Liver (tissue), 9 donors: ENCODE results near the gene SCUBE1. TPM values are rescaled to one million over a fixed set of nuclear protein-coding genes. Genes with fewer than 3 reads are reported as not detected.

Source experiments
- DNase-seq: peaks from one replicate; pipeline ENCODE4 v3.0.0-alpha.2; 2017; ENCODE audit warnings: low spot score
- H3K27ac ChIP-seq, 2 donors: one replicate each; pipeline ENCODE4 v1.7.0; 2013; ENCODE audit warnings: inconsistent platforms in 2 of 2, low read length in 2 of 2, control low read depth in 1 of 2, low read depth in 1 of 2, mild to moderate bottlenecking in 1 of 2
- H3K27me3 ChIP-seq, 4 donors: one replicate each; pipeline versions ENCODE4 v1.6.1 to v1.7.0; 2013; ENCODE audit warnings: low read length in 3 of 4, inconsistent platforms in 1 of 4, mild to moderate bottlenecking in 1 of 4, moderate library complexity in 1 of 4; ENCODE audit not compliant: control insufficient read depth in 4 of 4, insufficient read depth in 4 of 4
- H3K36me3 ChIP-seq, 4 donors: one replicate each; pipeline versions ENCODE4 v1.6.1 to v1.7.0; 2013; ENCODE audit warnings: low read length in 3 of 4, mild to moderate bottlenecking in 3 of 4, low read depth in 1 of 4, moderate library complexity in 1 of 4; ENCODE audit not compliant: control insufficient read depth in 4 of 4, insufficient read depth in 3 of 4
- H3K4me1 ChIP-seq, 4 donors: one replicate each; pipeline versions ENCODE4 v1.6.1 to v1.7.0; 2013; ENCODE audit warnings: low read length in 3 of 4, mild to moderate bottlenecking in 3 of 4, moderate library complexity in 1 of 4; ENCODE audit not compliant: control insufficient read depth in 4 of 4, insufficient read depth in 4 of 4
- H3K4me3 ChIP-seq, 3 donors: one replicate each; pipeline versions ENCODE4 v1.6.1 to v1.7.0; 2013; ENCODE audit warnings: low read length in 3 of 3, control low read depth in 1 of 3, low read depth in 1 of 3, mild to moderate bottlenecking in 1 of 3
- H3K9ac ChIP-seq, 2 donors: one replicate each; pipeline ENCODE4 v1.7.0; 2013; ENCODE audit warnings: low read length in 2 of 2, mild to moderate bottlenecking in 2 of 2, moderate library complexity in 2 of 2, control low read depth in 1 of 2, low read depth in 1 of 2
- H3K9me3 ChIP-seq, 4 donors: one replicate each; pipeline versions ENCODE4 v1.6.1 to v1.7.0; 2013; ENCODE audit warnings: low read length in 3 of 4; ENCODE audit not compliant: control insufficient read depth in 4 of 4
- ATF3 ChIP-seq: IDR thresholded peaks from 2 replicates; pipeline ENCODE4 v1.6.1; 2016; ENCODE audit warnings: antibody characterized with exemption
- CTCF ChIP-seq: fragments of 150-350 bp; IDR thresholded peaks from 2 replicates; pipeline ENCODE4 v1.5.1; 2017; ENCODE audit warnings: improper control_type of control experiment, low read depth, low read length; ENCODE audit not compliant: missing input control
- EGR1 ChIP-seq, 2 donors: IDR thresholded peaks; 2 replicates each; pipeline ENCODE4 v1.6.1; 2016 to 2018; ENCODE audit warnings: antibody characterized with exemption in 2 of 2, low read depth in 2 of 2
- FOXA1 ChIP-seq: IDR thresholded peaks from 2 replicates; pipeline ENCODE4 v1.6.1; 2016; ENCODE audit warnings: antibody characterized with exemption
- FOXA2 ChIP-seq: IDR thresholded peaks from 2 replicates; pipeline ENCODE4 v1.6.1; 2016; ENCODE audit warnings: antibody characterized with exemption
- GABPA ChIP-seq, 2 donors: IDR thresholded peaks in 1 of 2; conservative IDR thresholded peaks in 1 of 2; 2 replicates each; pipeline ENCODE4 v1.6.1; 2016; ENCODE audit warnings: antibody characterized with exemption in 2 of 2, mild to moderate bottlenecking in 1 of 2, moderate library complexity in 1 of 2
- HNF4A ChIP-seq, 2 donors: conservative IDR thresholded peaks; 2 replicates each; pipeline ENCODE4 v1.6.1; 2016; ENCODE audit warnings: antibody characterized with exemption in 2 of 2, mild to moderate bottlenecking in 2 of 2
- HNF4G ChIP-seq: IDR thresholded peaks from 2 replicates; pipeline ENCODE4 v1.6.1; 2016; ENCODE audit warnings: antibody characterized with exemption
- MAX ChIP-seq: IDR thresholded peaks from 2 replicates; pipeline ENCODE4 v1.6.1; 2016; ENCODE audit warnings: antibody characterized with exemption
- NR2F2 ChIP-seq: IDR thresholded peaks from 2 replicates; pipeline ENCODE4 v1.6.1; 2016; ENCODE audit warnings: antibody characterized with exemption
- RAD21 ChIP-seq, 2 donors: IDR thresholded peaks; 2 replicates each; pipeline ENCODE4 v1.6.1; 2016; ENCODE audit warnings: antibody characterized with exemption in 2 of 2, mild to moderate bottlenecking in 2 of 2
- REST ChIP-seq: IDR thresholded peaks from 2 replicates; pipeline ENCODE4 v1.6.1; 2016; ENCODE audit warnings: antibody characterized with exemption, mild to moderate bottlenecking
- RXRA ChIP-seq, 2 donors: IDR thresholded peaks; 2 replicates each; pipeline ENCODE4 v1.6.1; 2017 to 2018; ENCODE audit warnings: antibody characterized with exemption in 2 of 2, mild to moderate bottlenecking in 1 of 2
- SP1 ChIP-seq: IDR thresholded peaks from 2 replicates; pipeline ENCODE4 v1.6.1; 2018; ENCODE audit warnings: antibody characterized with exemption, mild to moderate bottlenecking
- TAF1 ChIP-seq: conservative IDR thresholded peaks from 2 replicates; pipeline ENCODE4 v1.6.1; 2016; ENCODE audit warnings: antibody characterized with exemption, mild to moderate bottlenecking
- YY1 ChIP-seq: IDR thresholded peaks from 2 replicates; pipeline ENCODE4 v1.6.1; 2016; ENCODE audit warnings: antibody characterized with exemption, mild to moderate bottlenecking
- ZBTB33 ChIP-seq: IDR thresholded peaks from 2 replicates; pipeline ENCODE4 v1.6.1; 2016; ENCODE audit warnings: antibody characterized with exemption
- WGBS: extraction: QIAGEN DNeasy Blood & Tissue Kit; methylation state at CpG from one replicate; pipeline ENCODE4 v1.1.7; 2013; 5-methylcytosine and 5-hydroxymethylcytosine counted together
- polyA plus RNA-seq, 2 donors: library from polyadenylated mRNA; stranded (reverse) in 1 of 2; unstranded in 1 of 2; fragments of 200-250 nt in 1 of 2; fragments of >200 nt in 1 of 2; fragmentation: Nextera tagmentation in 1 of 2; extraction: Ambion mirVana in 1 of 2; gene quantifications; one replicate each; pipeline versions ENCODE4 v1.2.1 to v1.2.3, GENCODE V29; 2013 to 2015
- total RNA-seq, 2 donors: library from RNA; depleted of rRNA; stranded (reverse); fragments of >200 nt; gene quantifications; one replicate each; pipeline ENCODE4 v1.2.3, GENCODE V29; 2014
- donor health status: healthy.
- donor health status: healthy.
- donor health status: healthy.
- donor health status: healthy.
- donor health status: healthy.

SCUBE1 gene
- total and polyA plus RNA-seq, 4 donors, result 0.07 to 0.46 (median 0.08) TPM; not detected in 1

- Histone ChIP-seq H3K27ac (no peak overlapping the region), H3K9ac (no peak overlapping the region), H3K27me3 (no peaks in the 10 kb centered on the region), H3K4me1 (no peaks in the 10 kb centered on the region), H3K36me3 (no peaks in the 10 kb centered on the region), H3K4me3 (no peak overlapping the region), H3K9me3 (no peaks in the 10 kb centered on the region)
- TF ChIP-seq MAX (no peak), HNF4A (conservative IDR thresholded peaks at IDR 0.05) (no peak), YY1 (no peak), ATF3 (no peak), REST (no peak), RAD21 (IDR thresholded peaks at IDR 0.05) (no peak), EGR1 (IDR thresholded peaks at IDR 0.05; ENCODE audit: low read depth in 2 of 2) (no peak), NR2F2 (no peak), RXRA (IDR thresholded peaks at IDR 0.05) (no peak), SP1 (no peak), GABPA (IDR thresholded peaks at IDR 0.05 in 1 of 2, conservative IDR thresholded peaks at IDR 0.05 in 1 of 2) (no peak)
- whole genome bisulfite sequencing, result 49% methylated on average over 8 of the region's 8 CpGs
- DNase-seq, result no peak
Observed at GRCh38 chr22:43305806-43306205, 37.4 kb downstream of the SCUBE1 start.

GRCh38 chr22:43304831-43305590, 38.2 kb downstream of the SCUBE1 start:
- H3K4me3 ChIP-seq, result no peak overlapping the region
- no peaks in the 10 kb centered on the region for H3K9me3 ChIP-seq
- no peaks in the 10 kb centered on the region for H3K4me1 ChIP-seq
- H3K27me3 ChIP-seq, result no peaks in the 10 kb centered on the region
- no peaks in the 10 kb centered on the region for H3K36me3 ChIP-seq
- no peak for TF ChIP-seq ATF3
- TF ChIP-seq MAX, result no peak
- no peak for TF ChIP-seq SP1
- no peak overlapping the region for H3K9ac ChIP-seq
- 89% methylated on average over 18 of the region's 18 CpGs for WGBS
- H3K27ac ChIP-seq, result no peak overlapping the region
- no peak for DNase-seq

GRCh38 chr22:43303751-43304150, 39.4 kb downstream of the SCUBE1 start:
- WGBS, result 91% methylated on average over 11 of the region's 11 CpGs
- no peak overlapping the region for H3K27ac ChIP-seq
- H3K4me1 ChIP-seq, result no peaks in the 10 kb centered on the region
- no peak for DNase-seq
- TF ChIP-seq TAF1 (no peak), SP1 (no peak), ZBTB33 (no peak), ATF3 (no peak), CTCF (no peak), FOXA1 (no peak), RXRA (IDR thresholded peaks at IDR 0.05) (no peak), EGR1 (IDR thresholded peaks at IDR 0.05; ENCODE audit: low read depth in 2 of 2) (no peak), HNF4A (conservative IDR thresholded peaks at IDR 0.05) (no peak), FOXA2 (no peak), MAX (no peak), HNF4G (no peak), RAD21 (IDR thresholded peaks at IDR 0.05) (no peak), GABPA (IDR thresholded peaks at IDR 0.05 in 1 of 2, conservative IDR thresholded peaks at IDR 0.05 in 1 of 2) (no peak), YY1 (no peak)
- H3K36me3 ChIP-seq, result no peaks in the 10 kb centered on the region
- no peaks in the 10 kb centered on the region for H3K27me3 ChIP-seq
- H3K9me3 ChIP-seq, result no peaks in the 10 kb centered on the region
- H3K9ac ChIP-seq, result no peak overlapping the region
- no peak overlapping the region for H3K4me3 ChIP-seq
